Endothelial cell of umbilical vein (primary cell): Measurements from ENCODE around the gene SHC4. TPM values are rescaled to one million over a fixed set of nuclear protein-coding genes. Genes with fewer than 3 reads are reported as not detected.

Experiments
- BruUV-seq: library from RNA; stranded (reverse); fragments of 400-500 nt; replicated peaks from 2 replicates; lab custom pipeline; 2021; lab: Mats Ljungman, UMichigan
- CTCF ChIA-PET: fragments of 300-600, 350-600 bp; sonication (Branson Sonifier 250); formaldehyde crosslinking; loops from one replicate; lab custom pipeline; 2021; ENCODE audit warnings: antibody characterized with exemption, inconsistent platforms; lab: Charles Lee
- POLR2A ChIA-PET: fragments of 300-600, 350-600 bp; sonication (Branson Sonifier 250); formaldehyde crosslinking; loops from one replicate; lab custom pipeline; 2021; ENCODE audit warnings: antibody characterized with exemption, inconsistent platforms; lab: Charles Lee
- DNase-seq: peaks from one replicate; pipeline ENCODE4 v3.0.0-alpha.2; 2011; ENCODE audit warnings: low read depth, low spot score
- FAIRE-seq: peaks from 2 replicates; lab custom pipeline; 2011; peaks lifted over from hg19 to GRCh38; lab: Jason Lieb, UNC
- H2AFZ ChIP-seq: 2 replicates; pipeline ENCODE4 v1.6.0; 2012; ENCODE audit warnings: low read depth, low read length, control low read depth, inconsistent platforms
- H3K27ac ChIP-seq: 2 replicates; pipeline ENCODE4 v1.5.1; 2011; ENCODE audit warnings: low read depth, mild to moderate bottlenecking, control low read depth, low read length, moderate library complexity; ENCODE audit not compliant: insufficient read depth
- H3K27me3 ChIP-seq, 2 experiments: 2 replicates each; pipeline versions ENCODE4 v1.6.0 to v1.6.1; 2011; ENCODE audit warnings: low read length in 2 of 2, mixed read lengths in 1 of 2; ENCODE audit not compliant: control insufficient read depth in 2 of 2, insufficient read depth in 2 of 2
- H3K36me3 ChIP-seq, 2 experiments: 2 replicates in 1 of 2; 3 replicates in 1 of 2; pipeline ENCODE4 v1.5.1; 2011; ENCODE audit warnings: low read length in 2 of 2, mild to moderate bottlenecking in 1 of 2, moderate library complexity in 1 of 2; ENCODE audit not compliant: control insufficient read depth in 2 of 2, insufficient read depth in 2 of 2; ENCODE audit errors: extremely low read depth in 1 of 2
- H3K4me1 ChIP-seq: 3 replicates; pipeline ENCODE4 v1.5.1; 2011; ENCODE audit warnings: mild to moderate bottlenecking, low read length; ENCODE audit not compliant: control insufficient read depth, insufficient read depth; ENCODE audit errors: extremely low read depth
- H3K4me2 ChIP-seq: 2 replicates; pipeline ENCODE4 v1.6.1; 2011; ENCODE audit warnings: low read length, control low read depth, mixed read lengths; ENCODE audit not compliant: insufficient read depth
- H3K4me3 ChIP-seq, 3 experiments: fragments of 200-600 bp in 1 of 3; sonication (generic), shearing (Covaris generic) in 1 of 3; replicated peaks in 1 of 3; 2 replicates each; pipeline ENCODE4 v1.5.1; 2011 to 2016; ENCODE audit warnings: control low read depth in 3 of 3, low read length in 3 of 3, mild to moderate bottlenecking in 2 of 3, inconsistent platforms in 1 of 3, low read depth in 1 of 3, moderate library complexity in 1 of 3; ENCODE audit not compliant: insufficient read depth in 1 of 3
- H3K79me2 ChIP-seq: 2 replicates; pipeline ENCODE4 v1.6.0; 2012; ENCODE audit warnings: low read length, inconsistent platforms; ENCODE audit not compliant: control insufficient read depth, insufficient read depth
- H3K9ac ChIP-seq: replicated peaks from 2 replicates; pipeline ENCODE3; 2011; ENCODE audit warnings: low read length, control low read depth; ENCODE audit not compliant: insufficient read depth; ENCODE audit errors: extremely low read depth
- H3K9me1 ChIP-seq: replicated peaks from 3 replicates; pipeline ENCODE4 v1.6.0; 2011; ENCODE audit warnings: mild to moderate bottlenecking, low read length; ENCODE audit not compliant: control insufficient read depth, insufficient read depth; ENCODE audit errors: extremely low read depth
- H3K9me3 ChIP-seq: replicated peaks from 2 replicates; pipeline ENCODE4 v1.5.1; 2012; ENCODE audit warnings: low read length, inconsistent platforms; ENCODE audit not compliant: control insufficient read depth, insufficient read depth
- H4K20me1 ChIP-seq: replicated peaks from 2 replicates; pipeline ENCODE3; 2011; ENCODE audit warnings: mild to moderate bottlenecking, low read length; ENCODE audit not compliant: control insufficient read depth, insufficient read depth; ENCODE audit errors: extremely low read depth
- EZH2 ChIP-seq: IDR thresholded peaks from 2 replicates; pipeline ENCODE4 v1.6.1; 2012; ENCODE audit warnings: borderline replicate concordance, low read depth, mild to moderate bottlenecking, moderate library complexity, low read length, inconsistent platforms; ENCODE audit not compliant: severe bottlenecking
- GATA2 ChIP-seq: IDR thresholded peaks from 2 replicates; pipeline ENCODE4 v1.7.0; 2011; ENCODE audit warnings: low read depth, mild to moderate bottlenecking, moderate library complexity, mixed read lengths, low read length; ENCODE audit not compliant: insufficient read length, insufficient read depth
- MYC ChIP-seq: IDR thresholded peaks from one replicate; pipeline ENCODE4 v1.6.1; 2011; ENCODE audit warnings: mild to moderate bottlenecking, low read depth, low read length
- POLR2A ChIP-seq: IDR thresholded peaks from 2 replicates; pipeline ENCODE4 v1.6.1; 2012; ENCODE audit warnings: low read depth, mild to moderate bottlenecking, control low read depth, low read length
- POLR2AphosphoS5 ChIP-seq: IDR thresholded peaks from 2 replicates; pipeline ENCODE4 v1.6.1; 2012; ENCODE audit warnings: low read depth, mild to moderate bottlenecking, control low read depth, low read length, moderate library complexity; ENCODE audit not compliant: insufficient read depth
- dilution Hi-C: fragments of 300-500 bp; cut with MboI; formaldehyde crosslinking; loops from one replicate; pipeline ENCODE4 v1.15.0; 2019; ENCODE audit warnings: low sequenced_read_pairs; ENCODE audit not compliant: extremely low pct_ligation_motif_present
- intact Hi-C: fragments of 100-400 bp; cut with micrococcal nuclease; formaldehyde crosslinking; loops from one replicate; pipeline ENCODE4 v1.10.0; 2022
- polyA plus RNA-seq, 4 experiments: library from polyadenylated mRNA; depleted of rRNA in 3 of 4; stranded (reverse) in 3 of 4; unstranded in 1 of 4; fragments of >200 nt; gene quantifications; 2 replicates each; pipeline versions ENCODE4 v1.2.1 to v1.2.3, GENCODE V29; 2011 to 2012; ENCODE audit warnings: missing spikeins in 1 of 4
- total RNA-seq: library from RNA; stranded (reverse); gene quantifications from 2 replicates; pipeline ENCODE4 v1.2.3, GENCODE V29; 2021
- TF ChIP-seq, protein P1 (sequence below), 2 donors: IDR thresholded peaks; 1 replicate in 1 of 2; 2 replicates in 1 of 2; pipeline ENCODE4 v1.5.1; 2011; ENCODE audit warnings: low read length in 2 of 2, mild to moderate bottlenecking in 2 of 2, moderate library complexity in 2 of 2, control low read depth in 1 of 2, inconsistent platforms in 1 of 2, low read depth in 1 of 2; ENCODE audit not compliant: insufficient read depth in 1 of 2; ENCODE audit errors: extremely low read depth in 1 of 2

Gene SHC4
- total and polyA plus RNA-seq, 2 donors (not counting 3 experiments of a cell fraction or from before 2014, with no cell fraction given), result 0.20 TPM; not detected in 1

DNA sequence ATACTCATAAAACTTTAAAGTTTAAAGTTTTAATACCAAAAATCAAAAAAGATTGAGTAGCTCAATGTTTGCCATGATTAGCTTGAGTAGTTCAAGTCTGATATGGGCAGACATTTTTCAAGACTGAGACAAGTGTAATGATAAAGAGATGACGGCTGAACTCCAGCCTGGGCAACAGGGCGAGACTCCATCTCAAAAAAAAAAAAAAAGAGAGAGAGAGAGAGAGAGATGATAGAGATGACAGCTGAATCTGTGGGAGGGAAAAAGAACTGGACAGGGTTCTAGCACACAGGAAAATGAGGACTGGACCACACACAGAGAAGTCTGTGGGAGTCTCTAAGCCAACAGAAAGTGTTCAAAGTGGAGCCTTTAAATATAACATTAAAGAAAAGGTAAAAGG, 178.0 kb downstream of the SHC4 start:
- FAIRE-seq (no peak), DNase-seq (no peak)
- TF ChIP-seq POLR2AphosphoS5 (no peak), POLR2A (no peak), GATA2 (no peak), EZH2 (no peak), MYC (no peak)
- TF ChIP-seq, protein P1, sequence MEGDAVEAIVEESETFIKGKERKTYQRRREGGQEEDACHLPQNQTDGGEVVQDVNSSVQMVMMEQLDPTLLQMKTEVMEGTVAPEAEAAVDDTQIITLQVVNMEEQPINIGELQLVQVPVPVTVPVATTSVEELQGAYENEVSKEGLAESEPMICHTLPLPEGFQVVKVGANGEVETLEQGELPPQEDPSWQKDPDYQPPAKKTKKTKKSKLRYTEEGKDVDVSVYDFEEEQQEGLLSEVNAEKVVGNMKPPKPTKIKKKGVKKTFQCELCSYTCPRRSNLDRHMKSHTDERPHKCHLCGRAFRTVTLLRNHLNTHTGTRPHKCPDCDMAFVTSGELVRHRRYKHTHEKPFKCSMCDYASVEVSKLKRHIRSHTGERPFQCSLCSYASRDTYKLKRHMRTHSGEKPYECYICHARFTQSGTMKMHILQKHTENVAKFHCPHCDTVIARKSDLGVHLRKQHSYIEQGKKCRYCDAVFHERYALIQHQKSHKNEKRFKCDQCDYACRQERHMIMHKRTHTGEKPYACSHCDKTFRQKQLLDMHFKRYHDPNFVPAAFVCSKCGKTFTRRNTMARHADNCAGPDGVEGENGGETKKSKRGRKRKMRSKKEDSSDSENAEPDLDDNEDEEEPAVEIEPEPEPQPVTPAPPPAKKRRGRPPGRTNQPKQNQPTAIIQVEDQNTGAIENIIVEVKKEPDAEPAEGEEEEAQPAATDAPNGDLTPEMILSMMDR (IDR thresholded peaks at IDR 0.05; ENCODE audit: extremely low read depth in 1 of 2, insufficient read depth in 1 of 2, low read depth in 1 of 2, low read length in 2 of 2), result no peak
- intact Hi-C loops, result no loop called here
- H3K27me3 ChIP-seq, result no peaks in the 10 kb centered on the region
- no peak overlapping the region for H3K27ac ChIP-seq
- BruUV-seq, result no TSS peak
- POLR2A ChIA-PET, result no interaction called here
- CTCF ChIA-PET, result interaction anchor here (0.7 to 2.5 kb wide), 6 partner anchors 10 to 140 kb away, joined by 3 to 9 read pairs (median 4); partner anchors contain the start of gene FBN1
- H3K4me1 ChIP-seq, result no peaks in the 10 kb centered on the region
- H3K36me3 ChIP-seq, result peaks cover 3 to 14% of the 10 kb centered on the region in 2 experiments
- H3K4me3 ChIP-seq, result no peak overlapping the region
- peaks cover 2% of the 10 kb centered on the region for H3K9me1 ChIP-seq
- H4K20me1 ChIP-seq, result no peaks in the 10 kb centered on the region
- no peaks in the 10 kb centered on the region for H3K9me3 ChIP-seq
- dilution Hi-C loops, result no loop called here
- H3K79me2 ChIP-seq, result no peaks in the 10 kb centered on the region
- H3K9ac ChIP-seq, result no peak overlapping the region
- no peak overlapping the region for H2AFZ ChIP-seq
- no peak overlapping the region for H3K4me2 ChIP-seq
